HG02981 (cell line): ENCODE data around the gene PGC.

ENCODE experiments used
- ATAC-seq: cut with Tn5 transposase; IDR thresholded peaks from one replicate; pipeline ENCODE4 v1.9.1; 2021; ENCODE audit warnings: mild to moderate bottlenecking, moderate library complexity; ENCODE audit not compliant: unreplicated experiment

PGC gene

DNA sequence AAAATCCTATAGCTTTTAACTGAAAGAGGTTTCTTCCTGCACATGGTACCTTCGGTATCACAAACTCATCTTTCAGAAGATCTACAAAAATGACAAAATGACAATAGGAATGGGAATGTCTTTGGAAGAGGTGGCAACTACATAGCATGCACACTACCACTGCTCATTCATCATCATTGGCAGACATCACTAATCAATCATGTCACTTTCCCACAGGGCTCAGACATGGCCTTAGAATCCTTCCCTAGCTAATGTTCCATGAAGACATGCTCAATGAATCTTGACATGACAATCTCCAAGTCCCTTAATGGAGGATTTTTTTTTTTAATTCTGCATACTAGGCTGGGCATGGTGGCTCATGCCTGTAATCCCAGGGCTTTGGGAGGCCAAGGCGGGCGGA lies 3.2 kb upstream of the PGC start:
- no peak for ATAC-seq

DNA sequence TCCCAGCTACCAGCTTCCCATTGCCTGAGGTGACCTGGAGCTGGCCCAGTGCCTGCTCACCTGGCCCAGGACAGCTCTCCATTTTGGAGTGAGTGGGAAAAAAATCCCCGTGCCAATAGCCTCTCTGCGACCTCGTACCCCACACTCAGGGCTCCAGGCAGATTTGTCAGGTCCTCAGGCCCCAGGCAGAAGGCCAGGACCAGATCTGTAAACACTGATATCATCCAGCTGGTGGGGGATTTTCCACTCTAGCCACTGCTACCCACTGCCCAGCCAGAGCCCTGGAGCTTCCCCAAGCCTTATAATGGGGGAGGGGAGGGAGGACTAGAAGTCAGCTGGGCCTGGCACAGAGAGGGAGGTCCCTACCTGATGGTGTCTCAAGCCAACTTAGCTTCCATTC lies 1.3 kb upstream of the PGC start:
- no peak for ATAC-seq

DNA sequence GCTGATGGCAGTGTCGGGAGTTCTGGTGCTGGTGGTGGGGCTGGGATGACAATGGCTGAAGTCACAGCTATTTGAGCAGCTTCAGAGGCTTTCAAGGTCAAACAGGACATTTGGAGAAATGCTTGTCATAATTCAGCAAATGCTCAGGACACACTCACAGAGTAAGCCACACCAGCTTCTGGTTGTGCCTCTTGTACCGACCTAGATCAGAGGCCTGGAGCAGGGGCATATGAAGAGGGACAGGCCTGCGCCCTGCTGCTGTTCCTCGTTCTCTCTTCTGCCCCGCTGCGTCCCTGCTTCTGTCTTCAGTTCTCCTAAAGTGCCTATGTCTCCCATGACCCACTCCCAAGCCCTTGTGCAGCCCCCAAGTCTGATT lies 893 bp upstream of the PGC start:
- no peak for ATAC-seq

DNA sequence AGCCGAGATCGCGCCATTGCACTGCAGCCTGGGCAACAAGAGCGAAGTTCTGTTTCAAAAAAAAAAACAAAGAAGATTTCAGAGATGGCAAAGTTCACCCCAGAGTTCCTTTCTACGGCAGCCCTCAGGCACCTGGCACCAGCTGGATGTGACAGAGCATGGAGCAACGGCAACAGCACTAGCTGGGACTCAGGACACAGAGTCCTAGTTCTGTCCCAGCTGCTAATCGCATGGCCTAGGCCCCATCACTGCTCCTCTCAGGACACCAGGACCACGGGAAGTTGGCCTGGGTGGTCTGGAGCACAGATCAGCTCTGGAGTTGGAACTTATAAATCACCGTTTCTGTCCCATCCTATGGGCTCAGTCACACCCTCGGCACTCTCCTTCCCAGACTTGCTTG lies 1.1 kb downstream of the PGC start:
- no peak for ATAC-seq

DNA sequence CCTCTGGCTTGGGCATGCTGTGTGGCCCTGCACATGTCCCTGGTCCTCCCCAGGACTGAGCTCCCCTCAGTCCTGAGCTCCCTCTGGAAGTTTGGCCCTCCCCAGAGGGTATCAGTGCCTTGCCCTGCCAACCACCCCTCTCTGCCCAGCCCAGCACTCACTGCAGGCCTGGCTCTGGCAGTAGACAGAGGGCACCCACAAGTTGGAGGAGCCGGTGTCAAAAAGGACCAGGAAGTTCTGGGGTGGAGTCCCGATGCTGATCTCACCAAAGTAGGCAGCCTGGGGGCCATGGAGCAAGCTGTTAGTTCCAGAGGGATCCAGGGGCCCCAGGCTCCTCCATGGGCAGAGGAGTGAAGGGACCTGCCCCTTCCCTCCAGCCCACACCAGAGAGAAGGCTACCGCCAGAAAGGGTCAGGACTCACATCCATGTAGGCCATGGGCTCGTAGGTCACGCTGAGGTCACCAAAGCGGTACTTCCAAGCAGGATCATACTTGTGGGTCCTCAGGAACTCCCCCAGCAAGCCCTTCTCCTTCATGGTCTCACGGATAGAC lies 2.9 kb downstream of the PGC start:
- ATAC-seq, result no peak

DNA sequence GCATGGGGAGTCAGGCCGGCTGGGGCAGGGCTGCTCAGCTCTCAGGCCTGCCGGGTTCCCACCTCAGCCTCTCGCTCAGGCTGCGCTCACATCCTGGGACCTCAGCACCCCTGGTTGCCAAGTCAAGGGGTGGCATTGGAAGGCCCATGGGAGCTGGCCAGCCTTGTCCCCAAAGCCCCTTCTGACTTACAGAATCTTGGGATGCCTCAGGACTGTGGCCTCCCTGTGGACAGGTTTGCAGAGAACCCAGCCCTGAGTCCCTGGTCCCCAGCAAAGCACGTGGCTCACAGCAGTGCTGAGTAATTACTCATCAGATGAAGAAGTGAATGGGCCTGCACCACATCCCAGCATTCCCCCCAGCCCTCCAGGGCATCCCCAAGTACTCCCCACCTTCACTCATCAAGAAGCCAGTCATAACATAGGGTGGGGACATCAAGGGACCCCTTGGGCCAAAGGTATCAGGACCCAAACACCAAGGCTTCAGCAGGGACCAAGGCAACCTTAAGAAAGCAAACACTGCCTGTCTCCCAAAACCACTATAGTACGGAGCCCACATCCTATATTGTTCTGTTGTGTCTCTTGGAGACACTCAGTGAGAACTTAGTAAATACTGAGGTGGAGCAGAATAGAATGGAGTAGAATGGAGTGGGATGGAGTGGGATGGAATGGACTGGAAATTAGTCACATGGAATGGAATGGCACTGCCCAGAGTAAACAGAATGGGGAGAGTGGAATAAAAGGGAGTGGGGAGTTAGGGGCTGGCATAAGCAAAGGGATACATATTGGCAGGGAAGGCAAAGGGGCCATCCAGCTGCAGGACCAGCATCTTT lies 3.6 kb downstream of the PGC start:
- ATAC-seq, result no peak

DNA sequence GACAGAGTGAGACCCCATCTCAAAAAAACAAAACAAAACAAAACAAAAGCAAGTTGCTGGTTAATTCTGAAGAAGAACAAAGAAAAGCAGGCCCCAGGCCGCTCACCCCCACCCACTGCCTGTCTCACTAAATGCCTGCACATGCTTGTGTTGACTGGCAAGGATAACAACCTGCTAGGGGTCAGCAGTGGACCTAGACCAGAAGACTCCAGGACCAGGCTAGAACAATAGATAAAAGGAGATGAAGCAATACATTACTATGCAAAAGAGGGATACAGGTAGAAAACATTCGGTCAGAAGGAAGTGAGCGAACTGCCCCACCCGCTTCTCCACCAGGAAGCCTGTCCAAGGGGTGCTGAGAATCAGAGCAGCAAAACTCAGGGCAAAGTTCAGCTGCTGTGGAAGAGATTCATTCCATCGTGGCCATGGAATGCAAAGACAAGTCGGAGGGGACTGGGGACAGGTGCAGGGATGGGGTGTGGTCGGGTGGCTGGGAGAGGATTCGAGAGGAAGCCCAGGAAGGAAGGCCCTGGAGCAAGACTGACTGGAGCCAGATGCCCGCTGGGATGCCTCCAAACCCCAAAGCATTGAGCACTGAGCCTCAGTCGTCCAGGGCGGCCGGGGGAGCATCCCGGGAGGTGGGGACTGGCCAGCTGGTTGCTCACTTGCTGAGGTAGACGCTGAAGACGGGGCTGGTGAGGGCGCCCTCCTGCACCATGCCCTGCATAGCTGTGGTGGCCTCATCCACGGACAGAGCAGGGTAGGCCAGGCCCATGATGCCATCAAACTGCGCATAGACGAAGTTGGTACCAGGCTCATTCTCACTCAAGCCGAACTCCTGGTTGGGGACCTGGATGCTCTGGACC lies 5.3 kb downstream of the PGC start:
- ATAC-seq, result no peak

DNA sequence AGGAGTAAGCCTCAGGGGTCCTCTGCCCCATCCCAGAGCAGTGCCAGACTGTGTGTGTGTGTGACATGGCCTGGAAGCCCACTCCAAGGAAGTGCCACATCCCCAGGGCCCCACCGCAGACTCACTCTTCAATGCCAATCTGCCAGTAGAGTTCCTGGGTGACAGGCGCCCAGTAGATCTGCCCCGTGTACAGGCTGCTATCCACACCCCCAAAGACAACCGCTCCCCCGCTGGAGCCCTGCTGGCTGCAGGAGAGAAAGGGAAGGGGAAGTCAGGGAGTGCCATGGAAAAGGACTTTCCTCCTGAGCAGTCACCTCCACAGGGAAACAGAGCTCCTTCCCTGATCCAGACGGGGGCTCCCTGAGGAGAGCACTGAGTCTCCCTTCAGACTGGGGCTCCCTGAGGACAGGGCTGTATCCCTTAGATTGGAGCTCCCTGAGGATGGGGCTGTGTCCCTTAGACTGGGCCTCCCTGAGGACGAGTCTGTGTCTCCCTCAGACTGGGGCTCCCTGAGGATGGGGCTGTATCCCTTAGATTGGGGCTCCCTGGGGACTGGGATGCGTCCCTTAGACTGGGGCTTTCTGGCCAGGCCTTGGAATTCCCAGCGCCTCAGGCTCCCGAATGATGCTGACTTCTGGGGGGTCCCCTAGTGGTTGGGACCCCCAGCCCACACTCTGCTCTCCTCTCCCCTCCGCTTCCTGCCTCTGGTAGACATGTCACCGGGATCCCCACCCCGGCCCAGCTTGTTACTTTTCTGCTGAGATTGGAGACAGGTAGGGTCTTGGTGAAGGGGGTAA lies 6.6 kb downstream of the PGC start:
- ATAC-seq, result no peak

DNA sequence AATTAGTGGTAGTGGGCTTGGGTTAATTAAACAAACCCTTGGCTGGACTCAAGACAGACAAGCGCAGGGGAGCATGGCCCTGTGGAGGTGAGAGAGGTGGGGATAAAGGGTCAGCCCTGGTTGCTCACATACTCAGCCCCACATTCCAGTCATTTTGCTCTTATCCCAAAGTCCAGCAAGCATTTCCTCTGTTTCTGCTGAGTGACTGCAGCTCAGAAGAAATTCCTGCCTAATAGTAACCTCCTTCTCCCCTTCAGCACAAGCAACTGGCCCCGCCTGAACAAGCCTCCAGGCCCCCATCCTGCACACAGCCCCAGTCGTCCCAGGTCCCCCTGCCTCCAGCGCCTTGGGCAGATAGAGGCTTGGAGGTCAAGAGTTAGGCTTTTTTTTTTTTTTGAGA lies 8.2 kb downstream of the PGC start:
- no peak for ATAC-seq

DNA sequence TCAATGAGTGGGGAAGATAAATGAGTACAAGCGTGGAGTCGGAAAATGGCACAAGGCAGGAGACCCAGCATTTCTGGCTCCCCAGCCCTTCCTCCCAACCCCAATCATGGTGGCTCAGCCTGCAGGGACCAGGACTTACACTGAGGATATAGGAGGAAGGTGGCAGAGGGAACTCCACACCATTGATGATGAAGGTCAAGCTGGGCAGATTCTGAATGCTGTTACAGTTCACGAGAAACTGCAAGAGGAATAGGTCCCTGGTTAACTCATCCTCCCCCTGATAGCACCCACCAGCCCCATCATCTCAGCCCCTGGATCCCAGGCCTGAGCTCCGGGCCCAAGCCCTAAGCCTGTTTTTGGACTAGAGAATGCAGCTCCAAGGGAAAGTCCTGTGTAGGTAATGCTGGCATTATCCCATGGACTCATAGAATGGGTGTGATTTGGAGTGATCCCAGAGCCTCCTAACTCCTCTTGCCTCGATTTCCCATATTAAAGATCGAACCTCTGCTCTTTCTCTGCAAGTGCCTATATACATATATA lies 9.5 kb downstream of the PGC start:
- ATAC-seq, result no peak

DNA sequence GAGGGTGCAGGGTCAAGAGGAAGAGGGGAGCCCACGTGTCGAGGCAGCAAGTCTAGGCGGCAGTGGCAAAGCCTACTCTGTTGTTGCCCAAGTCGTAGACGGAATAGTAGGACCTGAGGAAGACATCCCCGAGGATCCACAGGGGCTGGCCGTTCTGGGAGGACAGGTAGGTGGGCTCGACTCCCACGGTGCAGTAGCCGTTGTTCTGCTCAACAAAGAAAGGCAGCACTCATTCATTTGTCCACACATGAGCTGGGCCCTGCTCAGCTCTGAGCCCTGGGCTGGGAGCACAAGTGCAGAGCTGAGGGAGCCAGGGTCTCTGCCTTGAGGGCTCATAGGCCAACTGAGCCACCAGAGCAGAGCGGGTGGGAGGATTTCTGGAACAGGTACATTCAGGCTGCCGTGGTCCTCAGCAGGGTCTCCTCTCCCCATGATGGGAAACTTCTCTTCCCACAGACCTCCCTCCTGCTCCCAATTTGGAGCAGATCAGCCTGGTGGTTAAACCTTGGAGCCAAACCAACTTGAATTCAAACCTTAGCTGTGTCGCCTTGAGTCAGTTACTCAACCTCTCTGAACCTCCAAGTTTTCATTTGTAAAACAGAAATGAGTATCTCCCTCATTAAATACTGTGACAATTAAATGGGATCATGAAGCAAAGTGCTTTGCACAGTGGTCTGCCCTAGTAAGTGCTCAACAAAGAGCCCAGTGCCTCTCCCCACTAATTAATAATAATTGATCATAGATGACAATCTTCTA lies 10.2 kb downstream of the PGC start:
- no peak for ATAC-seq

DNA sequence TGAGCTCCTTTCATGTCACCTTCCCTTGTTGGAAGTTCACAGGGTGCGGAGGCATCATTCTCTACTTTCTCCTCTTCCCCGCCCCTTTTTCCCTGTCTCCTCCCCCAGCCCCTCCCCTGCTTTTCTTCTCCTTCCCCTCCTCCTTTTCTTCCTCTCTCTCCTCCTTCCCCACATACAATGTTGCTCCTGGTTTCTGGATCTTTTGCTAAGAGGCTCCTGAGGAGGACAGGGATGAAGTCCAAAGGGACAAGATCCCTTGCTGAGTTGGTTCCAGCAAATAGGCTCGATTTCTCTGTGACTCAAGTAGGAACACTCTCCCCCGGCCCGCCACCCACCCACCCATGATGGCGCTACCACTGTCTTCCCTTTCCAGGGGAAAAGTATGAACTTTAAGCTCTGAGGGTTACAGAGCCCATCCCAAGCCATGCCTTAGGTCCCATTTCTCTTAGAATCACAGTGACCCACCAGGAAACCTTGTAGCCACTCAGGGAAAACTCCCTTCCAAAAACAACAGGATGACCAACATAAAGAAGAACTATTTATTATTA lies 10.9 kb downstream of the PGC start:
- no peak for ATAC-seq

DNA sequence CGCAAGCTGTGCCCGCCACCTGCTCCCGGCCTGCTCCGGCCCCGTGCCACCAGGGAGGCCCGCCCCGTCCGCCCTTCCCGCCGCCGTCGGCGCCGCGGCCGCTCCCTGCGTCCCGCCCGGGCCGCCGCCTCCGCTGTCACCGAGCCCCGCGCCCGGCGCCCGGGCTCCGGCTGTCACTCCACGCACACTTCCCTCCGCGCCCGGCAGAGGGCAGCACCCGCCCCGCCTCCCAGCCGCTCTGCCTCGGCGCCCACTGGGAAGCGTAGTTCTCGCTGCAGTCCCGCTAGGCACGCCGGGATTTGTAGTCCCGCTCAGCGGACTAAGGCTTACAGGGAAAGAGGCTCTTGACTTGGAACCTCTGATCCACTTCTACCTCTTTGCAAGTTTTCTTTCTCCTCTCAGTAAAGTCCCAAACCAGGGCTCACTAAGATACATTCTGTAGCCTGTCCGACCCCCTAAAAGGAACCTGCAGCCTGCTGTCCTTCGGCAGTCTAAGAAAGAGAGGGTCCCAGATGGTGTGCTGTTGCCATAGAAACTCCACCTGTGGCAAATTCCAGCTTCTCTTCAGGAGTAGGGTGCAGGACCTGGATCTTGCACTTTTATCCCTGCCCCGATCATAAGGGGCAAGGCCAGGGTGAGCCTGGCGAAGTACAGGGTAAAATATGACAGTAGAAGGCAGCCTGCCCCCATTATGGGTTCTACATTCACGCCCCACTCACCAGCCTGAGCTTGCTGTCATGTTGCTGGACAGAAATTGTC lies 11.6 kb downstream of the PGC start, which contains the start of gene TFEB:
Gene TFEB (minus strand): TSS at position 182 of the 759 bp plus-strand sequence. CDS start 44,395 bp downstream, outside the sequence.
- peak; percentile 42 for ATAC-seq

DNA sequence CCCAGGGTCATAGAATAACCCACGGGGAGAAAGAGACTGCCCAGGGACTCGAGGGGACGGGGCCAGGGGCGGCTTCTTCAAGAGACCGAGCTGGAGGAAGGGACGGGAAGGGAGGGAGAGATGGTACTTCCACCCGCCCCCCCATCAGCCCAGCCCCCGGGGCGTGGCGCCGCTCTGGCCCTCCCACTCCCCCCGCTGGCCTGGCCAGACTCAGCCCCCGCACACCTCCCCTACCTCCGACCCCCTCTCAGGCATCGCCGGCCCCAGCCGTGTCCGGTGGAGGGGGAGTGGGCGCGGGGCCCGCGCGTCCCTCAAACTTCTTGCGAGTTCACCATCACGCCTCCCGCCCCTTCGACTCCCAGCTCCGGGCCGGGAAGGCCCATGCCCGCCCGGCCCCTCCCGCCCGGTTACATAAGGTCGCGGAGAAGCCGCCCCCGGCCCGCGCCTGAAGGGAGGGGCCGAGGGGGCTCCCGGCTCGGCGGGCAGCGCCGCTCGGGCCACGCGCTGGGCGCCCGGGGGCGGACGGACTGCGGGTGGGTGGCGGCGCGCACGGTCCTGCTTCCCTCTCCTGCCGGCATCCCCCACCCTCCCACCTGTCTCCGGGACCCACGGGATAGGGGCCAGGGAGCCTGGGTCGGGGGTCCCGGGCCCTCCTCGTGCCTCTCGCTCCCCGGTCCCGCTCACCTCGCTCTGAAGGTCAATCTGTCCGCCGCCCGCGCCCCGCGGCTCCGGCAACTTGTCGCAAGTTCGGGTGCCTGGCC lies 12.4 kb downstream of the PGC start:
- ATAC-seq, result peak; percentile 13

DNA sequence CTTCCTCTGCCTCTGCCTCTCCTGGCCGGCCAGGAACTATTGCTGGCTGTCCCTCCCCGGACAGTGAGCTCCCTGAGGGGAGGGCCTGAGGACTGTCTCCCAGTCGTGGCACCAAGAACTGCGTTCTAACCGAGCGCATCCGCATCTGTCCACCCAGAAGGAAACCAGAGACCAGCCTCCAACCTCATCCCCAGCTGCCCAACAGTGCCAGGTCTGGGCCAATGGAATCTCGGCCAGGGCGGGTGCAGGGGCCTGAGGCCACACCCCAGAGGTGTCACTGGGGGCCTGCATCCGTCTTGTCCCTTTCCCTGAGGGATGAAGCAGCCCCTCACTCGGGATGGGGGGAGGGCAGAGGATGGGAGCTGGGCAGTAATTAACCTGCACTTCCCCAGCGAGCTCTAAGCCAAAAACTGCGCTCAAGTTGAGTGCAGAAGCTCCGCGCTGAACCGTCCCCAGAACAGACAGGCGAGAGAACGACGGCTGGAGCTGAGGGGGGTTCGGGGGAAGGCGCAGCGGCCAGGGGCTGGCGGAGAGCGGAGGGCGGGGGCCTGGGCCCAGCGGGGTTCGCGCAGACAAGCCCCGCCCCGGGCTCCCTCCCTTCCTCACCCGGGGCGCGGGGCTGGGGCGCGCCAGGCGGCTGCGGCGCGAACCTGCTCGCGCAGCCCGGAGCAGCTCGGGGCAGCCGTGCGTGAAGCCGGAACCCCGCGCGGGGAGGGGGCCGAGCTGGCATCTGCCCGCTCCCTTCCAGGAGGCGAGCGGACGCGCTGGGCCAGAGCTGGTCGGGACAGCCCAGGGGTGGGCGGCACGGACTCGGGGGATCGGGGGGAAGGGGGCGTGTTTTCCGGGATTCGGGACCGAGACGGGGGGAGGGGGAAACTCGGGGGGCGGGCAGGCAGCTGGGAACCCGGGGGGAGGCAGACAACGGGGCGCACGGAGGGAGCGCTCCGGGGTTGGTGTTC lies 13.2 kb downstream of the PGC start:
- peak; percentile 39 for ATAC-seq

DNA sequence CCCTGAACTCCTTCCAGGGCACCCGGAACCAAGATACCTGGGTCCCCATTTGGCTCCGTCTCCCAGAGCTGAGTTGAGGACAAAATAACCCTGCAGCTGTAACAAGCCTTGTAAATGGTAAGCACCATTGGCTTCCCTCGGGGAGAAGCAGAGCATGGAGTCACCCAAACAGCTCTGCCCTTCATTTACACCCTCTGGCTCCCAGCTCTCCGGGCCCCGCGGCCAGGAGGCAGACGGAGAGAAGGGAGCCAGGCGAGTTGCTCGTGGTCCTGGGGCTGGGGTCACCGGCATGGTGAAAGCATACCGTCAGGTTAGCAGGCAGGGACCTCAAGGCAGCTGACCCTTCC lies 13.9 kb downstream of the PGC start:
- no peak for ATAC-seq
